ENCODE measurements around the gene VCAN. TPM values are rescaled to one million over a fixed set of nuclear protein-coding genes. Genes with fewer than 3 reads are reported as not detected.

Gene VCAN
- total and polyA plus RNA-seq, 2 donors (not counting 1 experiment from before 2014, with no cell fraction given): 2.0 TPM; not detected in 1

GRCh38 chr5:83451955-83452354 lies 19.6 kb upstream of the VCAN start:
- no peaks in the 10 kb centered on the region for H3K36me3 ChIP-seq (replicated peaks in 1 of 2; ENCODE audit: control extremely low read depth in 1 of 2, control insufficient read depth in 1 of 2, extremely low read depth in 1 of 2, insufficient read depth in 2 of 2, low read length in 1 of 2)
- H3K27me3 ChIP-seq (replicated peaks in 1 of 4; ENCODE audit: control extremely low read depth in 1 of 4, control insufficient read depth in 3 of 4, insufficient read depth in 4 of 4, low read length in 3 of 4): peaks cover 0 to 4% (median 2%) of the 10 kb centered on the region in 4 experiments
- no peak for DNase-seq
- H4K20me1 ChIP-seq (ENCODE audit: control insufficient read depth, insufficient read depth, low read length, poor library complexity, severe bottlenecking): no peaks in the 10 kb centered on the region
- peaks cover 9 to 11% (median 10%) of the 10 kb centered on the region in 3 donors for H3K9me3 ChIP-seq (ENCODE audit: control extremely low read depth in 1 of 3, control insufficient read depth in 2 of 3, insufficient read depth in 1 of 3, low read length in 2 of 3)
- CTCF ChIA-PET: no interaction called here
- H3K9ac ChIP-seq (ENCODE audit: low read length): no peak overlapping the region
- intact Hi-C loops (cut with micrococcal nuclease): no loop called here
- H3K79me2 ChIP-seq (ENCODE audit: control insufficient read depth, insufficient read depth, low read length): no peaks in the 10 kb centered on the region
- POLR2A ChIA-PET: no interaction called here
- no peak overlapping the region for H3K4me3 ChIP-seq (ENCODE audit: control extremely low read depth in 1 of 5, extremely low read depth in 1 of 5, insufficient read depth in 1 of 5, low read depth in 2 of 5, low read length in 4 of 5)
- no peak overlapping the region for H3K27ac Mint-ChIP-seq
- H3K9me3 Mint-ChIP-seq (ENCODE audit: insufficient read depth): peaks cover 5% of the 10 kb centered on the region
- H3K27me3 Mint-ChIP-seq: peaks cover 4% of the 10 kb centered on the region
- H2AFZ ChIP-seq (ENCODE audit: insufficient read depth, low read depth, low read length, poor library complexity, severe bottlenecking): no peak overlapping the region
- no peak overlapping the region for H3K4me2 ChIP-seq (replicated peaks; ENCODE audit: low read depth, low read length, poor library complexity, severe bottlenecking)
- ATAC-seq (ENCODE audit: low read depth): no peak
- H3K4me1 Mint-ChIP-seq: no peaks in the 10 kb centered on the region
- no peak overlapping the region for H3K27ac ChIP-seq (ENCODE audit: low read length in 2 of 2)
- H3K4me1 ChIP-seq (ENCODE audit: control insufficient read depth in 2 of 2, insufficient read depth in 2 of 2, low read length in 2 of 2): no peaks in the 10 kb centered on the region
- H3K4me3 Mint-ChIP-seq: no peak overlapping the region
- no peak for TF ChIP-seq EZH2 (IDR thresholded peaks at IDR 0.05; ENCODE audit: borderline replicate concordance, insufficient read depth, low read depth, low read length, poor library complexity, severe bottlenecking)
- no peak for TF ChIP-seq CTCF (IDR thresholded peaks at IDR 0.05)

DNA sequence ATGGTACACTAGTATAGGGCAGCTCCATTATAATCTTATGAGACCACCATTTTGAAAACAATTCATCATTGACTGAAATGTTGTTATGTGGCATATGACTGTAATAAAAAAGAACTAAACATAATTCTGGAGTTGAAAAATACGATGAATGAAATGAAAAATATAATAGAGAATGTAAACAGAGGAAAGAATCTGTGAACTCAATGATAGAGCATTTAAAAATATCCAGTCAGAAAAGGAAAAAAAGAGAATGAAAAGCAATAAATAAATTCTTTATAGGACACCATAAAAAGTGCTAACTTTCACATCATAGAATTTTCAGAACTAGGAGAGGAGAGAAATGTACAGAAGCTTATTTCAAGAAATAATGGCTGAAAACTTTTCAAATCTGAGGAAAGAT lies 17.6 kb upstream of the VCAN start:
- intact Hi-C loops (cut with micrococcal nuclease): no loop called here
- peaks cover 5% of the 10 kb centered on the region for H3K9me3 Mint-ChIP-seq (ENCODE audit: insufficient read depth)
- no CpG with 5 or more reads among the region's 1 CpG for WGBS (ENCODE audit: insufficient coverage)

More for the DNA sequence above, 17.6 kb upstream of the VCAN start:
- H3K27me3 ChIP-seq (replicated peaks in 1 of 4; ENCODE audit: control extremely low read depth in 1 of 4, control insufficient read depth in 3 of 4, insufficient read depth in 4 of 4, low read length in 3 of 4): peaks cover 0 to 4% (median 2%) of the 10 kb centered on the region in 4 experiments
- no peaks in the 10 kb centered on the region for H3K79me2 ChIP-seq (ENCODE audit: control insufficient read depth, insufficient read depth, low read length)
- H3K9ac ChIP-seq (ENCODE audit: low read length): no peak overlapping the region
- H3K4me1 Mint-ChIP-seq: no peaks in the 10 kb centered on the region
- no peak overlapping the region for H3K4me3 ChIP-seq (ENCODE audit: control extremely low read depth in 1 of 5, extremely low read depth in 1 of 5, insufficient read depth in 1 of 5, low read depth in 2 of 5, low read length in 4 of 5)
- H3K27ac Mint-ChIP-seq: no peak overlapping the region
- H3K27ac ChIP-seq (ENCODE audit: low read length in 2 of 2): no peak overlapping the region
- TF ChIP-seq CTCF (IDR thresholded peaks at IDR 0.05) (no peak), EZH2 (IDR thresholded peaks at IDR 0.05; ENCODE audit: borderline replicate concordance, insufficient read depth, low read depth, low read length, poor library complexity, severe bottlenecking) (no peak)
- ChIA-PET POLR2A (no interaction called here), CTCF (interaction anchor here (1.2 kb wide), 1 partner anchor 9 kb away, joined by 3 read pairs; no protein-coding TSS in a partner anchor)
- H3K4me3 Mint-ChIP-seq: no peak overlapping the region
- H2AFZ ChIP-seq (ENCODE audit: insufficient read depth, low read depth, low read length, poor library complexity, severe bottlenecking): no peak overlapping the region
- H3K4me1 ChIP-seq (ENCODE audit: control insufficient read depth in 2 of 2, insufficient read depth in 2 of 2, low read length in 2 of 2): no peaks in the 10 kb centered on the region
- no peaks in the 10 kb centered on the region for H4K20me1 ChIP-seq (ENCODE audit: control insufficient read depth, insufficient read depth, low read length, poor library complexity, severe bottlenecking)
- no peak for DNase-seq
- no peak overlapping the region for H3K4me2 ChIP-seq (replicated peaks; ENCODE audit: low read depth, low read length, poor library complexity, severe bottlenecking)
- H3K27me3 Mint-ChIP-seq: peaks cover 4% of the 10 kb centered on the region
- H3K9me3 ChIP-seq (ENCODE audit: control extremely low read depth in 1 of 3, control insufficient read depth in 2 of 3, insufficient read depth in 1 of 3, low read length in 2 of 3): peaks cover 9 to 11% (median 10%) of the 10 kb centered on the region in 3 donors
- H3K36me3 ChIP-seq (replicated peaks in 1 of 2; ENCODE audit: control extremely low read depth in 1 of 2, control insufficient read depth in 1 of 2, extremely low read depth in 1 of 2, insufficient read depth in 2 of 2, low read length in 1 of 2): no peaks in the 10 kb centered on the region
- ATAC-seq (ENCODE audit: low read depth): no peak

Data from B cell (primary cell).